ENCODE data around the gene CRYBA4.

The CRYBA4 gene

GRCh38 chr22:26621663-26622062, at the start of gene CRYBA4:
Gene CRYBA4 (plus strand): TSS chr22:26621963. CDS start chr22:26622597, 634 bp downstream.
- H3K4me3 ChIP-seq (ENCODE audit: low read depth, low read length): no peak within 1 kb of the TSS
- no peak for DNase-seq (ENCODE audit: low read depth)

GRCh38 chr22:26573026-26573662, 48.6 kb upstream of the CRYBA4 start:
- H3K4me3 ChIP-seq (ENCODE audit: low read depth, low read length): no peak overlapping the region
- DNase-seq (ENCODE audit: low read depth): peak; percentile 23

GRCh38 chr22:26574001-26574723, 47.6 kb upstream of the CRYBA4 start:
- no peak for DNase-seq (ENCODE audit: low read depth)
- no peak overlapping the region for H3K4me3 ChIP-seq (ENCODE audit: low read depth, low read length)

GRCh38 chr22:26576026-26576680, 45.6 kb upstream of the CRYBA4 start:
- no peak for DNase-seq (ENCODE audit: low read depth)
- H3K4me3 ChIP-seq (ENCODE audit: low read depth, low read length): no peak overlapping the region

- no peak for DNase-seq (ENCODE audit: low read depth)
- H3K4me3 ChIP-seq (ENCODE audit: low read depth, low read length): no peak overlapping the region
Observed at GRCh38 chr22:26577081-26577480, 44.7 kb upstream of the CRYBA4 start.

- no peak for DNase-seq (ENCODE audit: low read depth)
- no peak overlapping the region for H3K4me3 ChIP-seq (ENCODE audit: low read depth, low read length)
Observed at GRCh38 chr22:26579331-26579886, 42.4 kb upstream of the CRYBA4 start.

GRCh38 chr22:26580240-26580962, 41.4 kb upstream of the CRYBA4 start:
- DNase-seq (ENCODE audit: low read depth): no peak
- no peak overlapping the region for H3K4me3 ChIP-seq (ENCODE audit: low read depth, low read length)

GRCh38 chr22:26581026-26581425, 40.7 kb upstream of the CRYBA4 start:
- no peak overlapping the region for H3K4me3 ChIP-seq (ENCODE audit: low read depth, low read length)
- DNase-seq (ENCODE audit: low read depth): no peak

GRCh38 chr22:26581633-26582168, 40.1 kb upstream of the CRYBA4 start:
- H3K4me3 ChIP-seq (ENCODE audit: low read depth, low read length): no peak overlapping the region
- DNase-seq (ENCODE audit: low read depth): no peak

GRCh38 chr22:26584010-26584409, 37.8 kb upstream of the CRYBA4 start:
- no peak for DNase-seq (ENCODE audit: low read depth)
- H3K4me3 ChIP-seq (ENCODE audit: low read depth, low read length): no peak overlapping the region

- peak; percentile 39 for DNase-seq (ENCODE audit: low read depth)
Observed at GRCh38 chr22:26585104-26585790, 36.5 kb upstream of the CRYBA4 start.

GRCh38 chr22:26586556-26587325, 35.0 kb upstream of the CRYBA4 start:
- no peak for DNase-seq (ENCODE audit: low read depth)
- H3K4me3 ChIP-seq (ENCODE audit: low read depth, low read length): no peak overlapping the region

More at GRCh38 chr22:26585104-26585790, 36.5 kb upstream of the CRYBA4 start:
- no peak overlapping the region for H3K4me3 ChIP-seq (ENCODE audit: low read depth, low read length)

- no peak for DNase-seq (ENCODE audit: low read depth)
- H3K4me3 ChIP-seq (ENCODE audit: low read depth, low read length): no peak overlapping the region
Observed at GRCh38 chr22:26587991-26588613, 33.7 kb upstream of the CRYBA4 start.

- H3K4me3 ChIP-seq (ENCODE audit: low read depth, low read length): peak overlapping the region; percentile 86
- DNase-seq (ENCODE audit: low read depth): no peak
Observed at GRCh38 chr22:26588729-26589366, 32.9 kb upstream of the CRYBA4 start.

GRCh38 chr22:26589367-26589844, 32.4 kb upstream of the CRYBA4 start:
- DNase-seq (ENCODE audit: low read depth): no peak
- peak overlapping the region; percentile 86 for H3K4me3 ChIP-seq (ENCODE audit: low read depth, low read length)

- peak within 1 kb of the TSS; percentile 86 for H3K4me3 ChIP-seq (ENCODE audit: low read depth, low read length)
- no peak for DNase-seq (ENCODE audit: low read depth)
Observed at GRCh38 chr22:26589845-26590736, 31.7 kb upstream of the CRYBA4 start, which contains the start of gene TPST2. Gene TPST2 (minus strand): TSS chr22:26590132. CDS start chr22:26541630, 48,502 bp downstream.

All from skeletal muscle cell (primary cell).